ENCODE results near the gene PPIE. TPM values are rescaled to one million over a fixed set of nuclear protein-coding genes. Genes with fewer than 3 reads are reported as not detected.

The PPIE gene
- total and polyA plus RNA-seq, 2 donors (not counting 1 experiment from before 2014, with no cell fraction given): 68.6 to 78.3 TPM

DNA sequence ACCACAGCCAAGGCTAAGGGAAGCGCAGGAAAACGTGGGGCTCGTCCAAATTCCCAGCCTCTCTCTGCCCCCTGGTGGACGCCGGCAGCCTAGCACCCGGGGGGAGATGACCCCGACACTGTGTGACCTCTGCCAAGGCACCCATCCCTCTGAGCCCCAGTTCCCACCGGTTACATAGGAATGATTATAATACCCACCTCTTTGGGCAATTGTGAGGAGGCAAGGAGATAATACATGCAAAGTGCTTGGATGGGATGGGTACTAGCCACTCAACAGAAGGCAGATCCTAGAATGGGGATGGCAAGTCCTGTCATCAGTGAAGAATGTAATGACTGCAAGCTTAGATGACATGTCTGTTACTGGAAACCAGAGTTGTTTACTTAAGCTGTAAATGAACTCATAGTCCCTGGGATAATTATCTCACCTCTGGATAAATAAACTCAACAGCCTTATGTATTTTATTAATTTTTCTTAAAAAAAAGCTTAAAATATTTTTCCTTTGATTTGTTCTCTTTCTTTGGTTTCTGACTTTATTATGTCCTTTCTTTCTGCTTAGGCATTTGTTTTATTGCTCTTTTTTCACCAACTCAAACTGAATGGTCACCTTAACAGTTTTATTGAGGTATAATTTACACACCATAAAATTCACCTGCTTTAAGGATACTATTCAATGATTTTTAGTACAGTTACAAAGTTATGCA lies 61.2 kb downstream of the PPIE start:
- H3K4me1 ChIP-seq (ENCODE audit: control insufficient read depth in 2 of 2, insufficient read depth in 2 of 2, low read length in 2 of 2): peaks cover 6 to 14% of the 10 kb centered on the region in 2 donors
- no peaks in the 10 kb centered on the region for H3K36me3 ChIP-seq (replicated peaks in 1 of 2; ENCODE audit: control extremely low read depth in 1 of 2, control insufficient read depth in 1 of 2, extremely low read depth in 1 of 2, insufficient read depth in 2 of 2, low read length in 1 of 2)
- POLR2A ChIA-PET: interaction anchor here (0.9 to 2.7 kb wide), 2 partner anchors 11 to 17 kb away, joined by 7 to 16 read pairs; partner anchors contain the start of gene BMP8B
- H3K4me3 Mint-ChIP-seq: peak overlapping the region; percentile 82
- H3K27ac Mint-ChIP-seq: peak overlapping the region; percentile 97
- no peak for TF ChIP-seq EZH2 (IDR thresholded peaks at IDR 0.05; ENCODE audit: borderline replicate concordance, insufficient read depth, low read depth, low read length, poor library complexity, severe bottlenecking)
- TF ChIP-seq, protein P1, sequence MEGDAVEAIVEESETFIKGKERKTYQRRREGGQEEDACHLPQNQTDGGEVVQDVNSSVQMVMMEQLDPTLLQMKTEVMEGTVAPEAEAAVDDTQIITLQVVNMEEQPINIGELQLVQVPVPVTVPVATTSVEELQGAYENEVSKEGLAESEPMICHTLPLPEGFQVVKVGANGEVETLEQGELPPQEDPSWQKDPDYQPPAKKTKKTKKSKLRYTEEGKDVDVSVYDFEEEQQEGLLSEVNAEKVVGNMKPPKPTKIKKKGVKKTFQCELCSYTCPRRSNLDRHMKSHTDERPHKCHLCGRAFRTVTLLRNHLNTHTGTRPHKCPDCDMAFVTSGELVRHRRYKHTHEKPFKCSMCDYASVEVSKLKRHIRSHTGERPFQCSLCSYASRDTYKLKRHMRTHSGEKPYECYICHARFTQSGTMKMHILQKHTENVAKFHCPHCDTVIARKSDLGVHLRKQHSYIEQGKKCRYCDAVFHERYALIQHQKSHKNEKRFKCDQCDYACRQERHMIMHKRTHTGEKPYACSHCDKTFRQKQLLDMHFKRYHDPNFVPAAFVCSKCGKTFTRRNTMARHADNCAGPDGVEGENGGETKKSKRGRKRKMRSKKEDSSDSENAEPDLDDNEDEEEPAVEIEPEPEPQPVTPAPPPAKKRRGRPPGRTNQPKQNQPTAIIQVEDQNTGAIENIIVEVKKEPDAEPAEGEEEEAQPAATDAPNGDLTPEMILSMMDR (IDR thresholded peaks at IDR 0.05): peak; percentile 92
- H3K4me3 ChIP-seq (ENCODE audit: control extremely low read depth in 1 of 5, extremely low read depth in 1 of 5, insufficient read depth in 1 of 5, low read depth in 2 of 5, low read length in 4 of 5): peak overlapping the region in 4 of 5 experiments; percentile 25 to 49 (median 42)
- H3K27me3 ChIP-seq (replicated peaks in 1 of 4; ENCODE audit: control extremely low read depth in 1 of 4, control insufficient read depth in 3 of 4, insufficient read depth in 4 of 4, low read length in 3 of 4): no peaks in the 10 kb centered on the region
- no peaks in the 10 kb centered on the region for H3K9me3 Mint-ChIP-seq (ENCODE audit: insufficient read depth)
- H3K27ac ChIP-seq (ENCODE audit: low read length in 2 of 2): peak overlapping the region; percentile 81 to 89
- H3K9ac ChIP-seq (ENCODE audit: low read length): peak overlapping the region; percentile 60
- peaks cover 9% of the 10 kb centered on the region for H3K4me1 Mint-ChIP-seq
- ATAC-seq (ENCODE audit: low read depth): peak; percentile 69
- DNase-seq: peak; percentile 74
- CTCF ChIA-PET: interaction anchor here (0.8 to 3.1 kb wide), 17 partner anchors 11 to 225 kb away, joined by 3 to 35 read pairs (median 4); partner anchors contain the start of genes BMP8B, MYCL and PPIE
- peaks cover 0 to 4% (median 0%) of the 10 kb centered on the region in 3 donors for H3K9me3 ChIP-seq (ENCODE audit: control extremely low read depth in 1 of 3, control insufficient read depth in 2 of 3, insufficient read depth in 1 of 3, low read length in 2 of 3)
- no peaks in the 10 kb centered on the region for H3K27me3 Mint-ChIP-seq
- intact Hi-C loops (cut with micrococcal nuclease): loop anchor here (1.0 to 10.0 kb wide), 4 partner anchors 11 to 98 kb away; no protein-coding TSS in a partner anchor
- H3K79me2 ChIP-seq (ENCODE audit: control insufficient read depth, insufficient read depth, low read length): no peaks in the 10 kb centered on the region
- no peaks in the 10 kb centered on the region for H4K20me1 ChIP-seq (ENCODE audit: control insufficient read depth, insufficient read depth, low read length, poor library complexity, severe bottlenecking)
- H3K4me2 ChIP-seq (replicated peaks; ENCODE audit: low read depth, low read length, poor library complexity, severe bottlenecking): peak overlapping the region; percentile 61
- H2AFZ ChIP-seq (ENCODE audit: insufficient read depth, low read depth, low read length, poor library complexity, severe bottlenecking): peak overlapping the region; percentile 84
- 0% methylated on average over 7 of the region's 8 CpGs for WGBS (ENCODE audit: insufficient coverage)

DNA sequence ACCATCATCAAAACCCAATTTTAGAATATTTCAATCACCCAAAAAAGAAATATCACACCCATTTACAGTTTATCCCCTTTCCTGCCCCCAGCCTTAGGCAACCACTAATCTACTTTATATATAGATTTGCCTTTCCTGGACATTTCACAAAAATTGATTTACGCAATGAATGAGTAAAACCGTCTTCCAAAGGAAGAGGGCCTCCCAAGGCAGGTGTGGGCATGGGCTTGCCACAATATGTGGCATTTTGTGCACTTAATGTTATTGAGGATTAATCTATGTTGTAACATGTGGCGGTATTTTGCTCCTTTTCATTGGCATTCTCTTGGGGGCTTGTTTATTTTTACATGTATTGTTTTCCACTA lies 61.8 kb downstream of the PPIE start:
- Mint-ChIP-seq H3K9me3 (ENCODE audit: insufficient read depth) (no peaks in the 10 kb centered on the region), H3K4me1 (peaks cover 9% of the 10 kb centered on the region), H3K4me3 (no peak overlapping the region), H3K27me3 (no peaks in the 10 kb centered on the region), H3K27ac (no peak overlapping the region)
- Histone ChIP-seq H3K4me2 (replicated peaks; ENCODE audit: low read depth, low read length, poor library complexity, severe bottlenecking) (no peak overlapping the region), H3K27ac (ENCODE audit: low read length in 2 of 2) (no peak overlapping the region), H3K36me3 (replicated peaks in 1 of 2; ENCODE audit: control extremely low read depth in 1 of 2, control insufficient read depth in 1 of 2, extremely low read depth in 1 of 2, insufficient read depth in 2 of 2, low read length in 1 of 2) (no peaks in the 10 kb centered on the region), H3K9ac (ENCODE audit: low read length) (no peak overlapping the region), H3K79me2 (ENCODE audit: control insufficient read depth, insufficient read depth, low read length) (no peaks in the 10 kb centered on the region), H2AFZ (ENCODE audit: insufficient read depth, low read depth, low read length, poor library complexity, severe bottlenecking) (no peak overlapping the region), H3K27me3 (replicated peaks in 1 of 4; ENCODE audit: control extremely low read depth in 1 of 4, control insufficient read depth in 3 of 4, insufficient read depth in 4 of 4, low read length in 3 of 4) (no peaks in the 10 kb centered on the region), H3K4me1 (ENCODE audit: control insufficient read depth in 2 of 2, insufficient read depth in 2 of 2, low read length in 2 of 2) (peaks cover 6 to 14% of the 10 kb centered on the region in 2 donors), H3K4me3 (ENCODE audit: control extremely low read depth in 1 of 5, extremely low read depth in 1 of 5, insufficient read depth in 1 of 5, low read depth in 2 of 5, low read length in 4 of 5) (no peak overlapping the region), H3K9me3 (ENCODE audit: control extremely low read depth in 1 of 3, control insufficient read depth in 2 of 3, insufficient read depth in 1 of 3, low read length in 2 of 3) (peaks cover 0 to 4% (median 2%) of the 10 kb centered on the region in 3 donors), H4K20me1 (ENCODE audit: control insufficient read depth, insufficient read depth, low read length, poor library complexity, severe bottlenecking) (no peaks in the 10 kb centered on the region)
- TF ChIP-seq EZH2 (IDR thresholded peaks at IDR 0.05; ENCODE audit: borderline replicate concordance, insufficient read depth, low read depth, low read length, poor library complexity, severe bottlenecking): no peak
- TF ChIP-seq, protein P1 (IDR thresholded peaks at IDR 0.05): no peak
- intact Hi-C loops (cut with micrococcal nuclease): no loop called here
- WGBS (ENCODE audit: insufficient coverage): 70% methylated on average over 2 of the region's 3 CpGs
- DNase-seq: no peak
- ChIA-PET POLR2A (interaction anchor here (2.7 kb wide), 1 partner anchor 11 kb away, joined by 16 read pairs; the partner anchor contains the start of gene BMP8B), CTCF (interaction anchor here (0.7 to 3.1 kb wide), 14 partner anchors 12 to 196 kb away, joined by 3 to 35 read pairs (median 4); partner anchors contain the start of genes BMP8B, MYCL and PPIE)
- ATAC-seq (ENCODE audit: low read depth): no peak

Data from B cell (primary cell).